ENCODE results near the gene BACH2. TPM values are rescaled to one million over a fixed set of nuclear protein-coding genes. Genes with fewer than 3 reads are reported as not detected.

Gene BACH2
- total RNA-seq, 2 experiments from 2014 or later = 60.7 to 66.9 TPM

GRCh38 chr6:90216072-90216977 lies 80.3 kb downstream of the BACH2 start:
- H3K27me3 Mint-ChIP-seq = no peaks in the 10 kb centered on the region
- intact Hi-C loops (cut with micrococcal nuclease) = loop anchor here (5.0 kb wide), 1 partner anchor 36 kb away; no protein-coding TSS in a partner anchor
- ChIA-PET CTCF (interaction anchor here (0.7 to 6.4 kb wide), 20 partner anchors 13 to 276 kb away, joined by 3 to 52 read pairs (median 3); no protein-coding TSS in a partner anchor), POLR2A (interaction anchor here (0.9 to 5.3 kb wide), 11 partner anchors 13 to 70 kb away, joined by 3 to 39 read pairs (median 16); no protein-coding TSS in a partner anchor)
- peak overlapping the region; percentile 69 for H3K4me3 Mint-ChIP-seq
- no peaks in the 10 kb centered on the region for H3K9me3 Mint-ChIP-seq
- H3K4me1 Mint-ChIP-seq (ENCODE audit: low read depth) = peaks cover 28% of the 10 kb centered on the region
- DNase-seq = peak; percentile 70
- peak; percentile 48 for ATAC-seq
- H3K27ac Mint-ChIP-seq = no peak overlapping the region
- H3K36me3 Mint-ChIP-seq (ENCODE audit: low read depth) = peaks cover 29% of the 10 kb centered on the region
- no peak for TF ChIP-seq CTCF (IDR thresholded peaks at IDR 0.05)

- ATAC-seq (no peak), DNase-seq (no peak)
- Mint-ChIP-seq H3K27me3 (no peaks in the 10 kb centered on the region), H3K27ac (no peak overlapping the region), H3K9me3 (no peaks in the 10 kb centered on the region), H3K36me3 (ENCODE audit: low read depth) (peaks cover 41% of the 10 kb centered on the region), H3K4me1 (ENCODE audit: low read depth) (peaks cover 39% of the 10 kb centered on the region), H3K4me3 (peak overlapping the region; percentile 69)
- intact Hi-C loops (cut with micrococcal nuclease) = loop anchor here (5.0 kb wide), 1 partner anchor 37 kb away; no protein-coding TSS in a partner anchor
- ChIA-PET POLR2A (interaction anchor here (1.2 to 5.3 kb wide), 4 partner anchors 11 to 24 kb away, joined by 3 to 34 read pairs (median 8); no protein-coding TSS in a partner anchor), CTCF (interaction anchor here (1.2 to 6.4 kb wide), 7 partner anchors 13 to 274 kb away, joined by 3 to 52 read pairs (median 10); no protein-coding TSS in a partner anchor)
- no peak for TF ChIP-seq CTCF (IDR thresholded peaks at IDR 0.05)
Observed at GRCh38 chr6:90214966-90215365, 81.7 kb downstream of the BACH2 start.

GRCh38 chr6:90214461-90214860 lies 82.2 kb downstream of the BACH2 start:
- intact Hi-C loops (cut with micrococcal nuclease) = no loop called here
- H3K36me3 Mint-ChIP-seq (ENCODE audit: low read depth) = peaks cover 44% of the 10 kb centered on the region
- H3K4me1 Mint-ChIP-seq (ENCODE audit: low read depth) = peaks cover 41% of the 10 kb centered on the region
- no peak for ATAC-seq
- ChIA-PET POLR2A (interaction anchor here (1.2 to 5.3 kb wide), 4 partner anchors 11 to 24 kb away, joined by 3 to 34 read pairs (median 8); no protein-coding TSS in a partner anchor), CTCF (interaction anchor here (1.2 to 6.4 kb wide), 5 partner anchors 13 to 73 kb away, joined by 3 to 52 read pairs (median 10); no protein-coding TSS in a partner anchor)
- no peak for TF ChIP-seq CTCF (IDR thresholded peaks at IDR 0.05)
- H3K9me3 Mint-ChIP-seq = no peaks in the 10 kb centered on the region
- no peak overlapping the region for H3K27ac Mint-ChIP-seq
- no peaks in the 10 kb centered on the region for H3K27me3 Mint-ChIP-seq
- H3K4me3 Mint-ChIP-seq = no peak overlapping the region
- no peak for DNase-seq

GRCh38 chr6:90212274-90212673 lies 84.4 kb downstream of the BACH2 start:
- H3K4me3 Mint-ChIP-seq = no peak overlapping the region
- peak; percentile 9 for TF ChIP-seq CTCF (IDR thresholded peaks at IDR 0.05)
- intact Hi-C loops (cut with micrococcal nuclease) = no loop called here
- H3K9me3 Mint-ChIP-seq = no peaks in the 10 kb centered on the region
- POLR2A ChIA-PET = no interaction called here
- H3K27ac Mint-ChIP-seq = peak overlapping the region; percentile 50
- no peaks in the 10 kb centered on the region for H3K27me3 Mint-ChIP-seq
- H3K4me1 Mint-ChIP-seq (ENCODE audit: low read depth) = peaks cover 59% of the 10 kb centered on the region
- DNase-seq (peak; percentile 36), ATAC-seq (no peak)
- H3K36me3 Mint-ChIP-seq (ENCODE audit: low read depth) = peaks cover 56% of the 10 kb centered on the region
- CTCF ChIA-PET = interaction anchor here (1.1 to 1.4 kb wide), 4 partner anchors 10 to 114 kb away, joined by 3 read pairs; no protein-coding TSS in a partner anchor
